Muscle layer of colon (tissue), 2 donors: ENCODE measurements around the gene APLP2.
"Not testable (repeated sequence)": the region's sequence is repeated elsewhere in the genome, so short reads cannot be mapped to it uniquely, and the experiment has no call there.

Experiments used
- H3K27ac ChIP-seq: one replicate; pipeline ENCODE4 v1.7.0; 2013; ENCODE audit warnings: low read depth, mild to moderate bottlenecking, low read length, moderate library complexity
- H3K27me3 ChIP-seq, 2 donors: one replicate each; pipeline ENCODE4 v1.7.0; 2013; ENCODE audit warnings: low read length in 2 of 2, mild to moderate bottlenecking in 2 of 2; ENCODE audit not compliant: insufficient read depth in 2 of 2, control insufficient read depth in 1 of 2
- H3K36me3 ChIP-seq: one replicate; pipeline ENCODE4 v1.7.0; 2013; ENCODE audit warnings: mild to moderate bottlenecking, low read length; ENCODE audit not compliant: insufficient read depth
- H3K4me1 ChIP-seq: one replicate; pipeline ENCODE4 v1.7.0; 2013; ENCODE audit warnings: mild to moderate bottlenecking, low read length; ENCODE audit not compliant: insufficient read depth
- H3K4me3 ChIP-seq, 2 donors: one replicate each; pipeline ENCODE4 v1.7.0; 2013; ENCODE audit warnings: low read length in 2 of 2, low read depth in 1 of 2, mild to moderate bottlenecking in 1 of 2, moderate library complexity in 1 of 2
- H3K9ac ChIP-seq: one replicate; pipeline ENCODE4 v1.7.0; 2013; ENCODE audit warnings: low read length
- H3K9me3 ChIP-seq: one replicate; pipeline ENCODE4 v1.7.0; 2013; ENCODE audit warnings: mild to moderate bottlenecking, low read length
- donor health status: abdominal sarcoma.
- donor health status: Adenocarcinoma of cecum.

The APLP2 gene

GRCh38 chr11:130189492-130190210, 120.0 kb downstream of the APLP2 start:
- no peak overlapping the region for H3K4me3 ChIP-seq
- H3K27me3 ChIP-seq, result no peaks in the 10 kb centered on the region
- no peaks in the 10 kb centered on the region for H3K9me3 ChIP-seq
- H3K27ac ChIP-seq, result no peak overlapping the region
- no peaks in the 10 kb centered on the region for H3K4me1 ChIP-seq
- H3K9ac ChIP-seq, result no peak overlapping the region
- no peaks in the 10 kb centered on the region for H3K36me3 ChIP-seq

- H3K4me1 ChIP-seq, result no peaks in the 10 kb centered on the region
- no peak overlapping the region for H3K4me3 ChIP-seq
- H3K9me3 ChIP-seq, result no peaks in the 10 kb centered on the region
- no peak overlapping the region for H3K27ac ChIP-seq
- no peaks in the 10 kb centered on the region for H3K27me3 ChIP-seq
- no peaks in the 10 kb centered on the region for H3K36me3 ChIP-seq
- H3K9ac ChIP-seq, result no peak overlapping the region
Observed at GRCh38 chr11:130190371-130190881, 120.7 kb downstream of the APLP2 start.

GRCh38 chr11:130191896-130192295, 122.2 kb downstream of the APLP2 start:
- Histone ChIP-seq H3K27ac (no peak overlapping the region), H3K4me3 (no peak overlapping the region), H3K9me3 (no peaks in the 10 kb centered on the region), H3K27me3 (no peaks in the 10 kb centered on the region), H3K4me1 (no peaks in the 10 kb centered on the region), H3K9ac (no peak overlapping the region), H3K36me3 (no peaks in the 10 kb centered on the region)

GRCh38 chr11:130192845-130193267, 123.2 kb downstream of the APLP2 start:
- no peak overlapping the region for H3K27ac ChIP-seq
- no peak overlapping the region for H3K9ac ChIP-seq
- no peaks in the 10 kb centered on the region for H3K36me3 ChIP-seq
- no peaks in the 10 kb centered on the region for H3K27me3 ChIP-seq
- no peaks in the 10 kb centered on the region for H3K9me3 ChIP-seq
- no peak overlapping the region for H3K4me3 ChIP-seq
- no peaks in the 10 kb centered on the region for H3K4me1 ChIP-seq

- H3K9ac ChIP-seq, H3K9me3 ChIP-seq, H3K27ac ChIP-seq, H3K4me3 ChIP-seq, H3K4me1 ChIP-seq, H3K36me3 ChIP-seq, H3K27me3 ChIP-seq: not testable (repeated sequence)
Observed at GRCh38 chr11:130193551-130193950, 123.9 kb downstream of the APLP2 start.
